Inferior parietal cortex (tissue), 1 donor: ENCODE measurements around the gene CDK12.

Source experiments
- DNase-seq: peaks from one replicate; pipeline ENCODE4 v3.0.0-alpha.2; 2016; ENCODE audit errors: extremely low spot score

The CDK12 gene

DNA sequence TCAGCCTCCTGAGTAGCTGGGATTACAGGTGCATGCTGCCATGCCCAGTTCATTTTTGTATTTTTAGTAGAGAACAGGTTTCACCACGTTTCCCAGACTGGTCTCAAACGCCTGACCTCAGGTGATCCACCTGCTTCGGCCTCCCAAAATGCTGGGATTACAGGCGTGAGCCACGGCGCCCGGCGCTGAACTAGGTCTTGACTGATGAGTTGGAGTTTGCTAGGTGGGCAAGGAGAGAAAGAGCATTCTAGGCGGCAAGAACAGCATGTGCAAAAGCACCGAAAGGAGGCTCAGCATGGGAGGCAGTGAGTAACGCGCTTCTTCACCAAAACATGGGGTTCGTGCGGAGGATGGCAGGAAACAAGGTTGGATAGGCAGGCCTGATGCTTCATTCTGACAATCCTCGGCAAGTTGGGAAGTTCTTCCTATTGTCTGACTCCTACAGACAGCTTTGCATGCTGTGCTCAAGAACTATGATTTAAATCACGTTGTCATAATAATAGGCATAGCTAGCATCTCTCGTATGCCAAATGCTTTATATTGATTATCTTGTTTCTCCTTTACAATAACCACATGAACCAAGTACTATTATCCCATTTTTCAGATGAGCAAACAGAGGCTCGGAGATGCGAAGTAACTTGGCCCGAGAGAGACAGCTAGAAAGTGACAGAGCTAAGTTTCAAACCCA is 119.9 kb downstream of the CDK12 start:
- DNase-seq = no peak

DNA sequence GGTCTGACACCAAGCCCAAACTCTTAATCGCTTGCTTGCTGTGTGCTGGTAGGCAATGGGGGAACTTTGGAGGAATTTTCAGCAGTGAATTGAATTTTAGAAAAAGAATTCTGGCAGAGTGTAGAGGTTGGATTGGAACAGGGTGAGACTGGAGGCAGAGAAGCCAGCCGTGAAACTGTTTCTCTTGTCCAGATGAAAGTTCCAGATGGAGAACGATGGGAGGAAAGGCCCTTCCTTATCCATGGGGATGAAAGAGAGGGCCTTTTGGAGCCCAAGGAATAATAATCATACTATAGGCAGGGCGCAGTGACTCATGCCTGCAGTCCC is 120.4 kb downstream of the CDK12 start:
- no peak for DNase-seq

DNA sequence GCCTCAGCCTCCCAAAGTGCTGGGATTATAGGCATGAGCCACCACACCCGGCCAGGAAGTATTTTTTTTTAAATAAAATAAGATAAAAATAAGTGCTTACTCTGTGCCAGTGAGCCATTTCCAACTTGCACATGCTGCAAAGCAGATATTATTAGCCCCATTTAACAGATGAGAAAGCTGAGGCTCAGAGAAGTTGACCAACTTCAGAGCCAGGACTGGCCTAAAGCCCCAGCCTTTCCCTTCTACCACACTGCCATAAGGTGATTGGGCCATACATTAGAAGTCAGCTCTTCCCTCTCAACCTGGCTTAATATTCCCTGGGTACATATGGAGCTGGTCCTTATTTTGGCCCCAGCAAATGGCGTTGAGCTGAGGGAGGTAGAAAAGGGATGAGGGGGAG is 121.4 kb downstream of the CDK12 start:
- no peak for DNase-seq
